ENCODE data around the gene DDX10. TPM values are rescaled to one million over a fixed set of nuclear protein-coding genes. Genes with fewer than 3 reads are reported as not detected.

Gene DDX10
- total RNA-seq, 2 donors from 2014 or later: 12.6 to 17.6 TPM

- Histone ChIP-seq H3K36me3 (no peaks in the 10 kb centered on the region), H3K4me3 (no peak overlapping the region), H3K27ac (no peak overlapping the region), H3K4me1 (no peaks in the 10 kb centered on the region), H3K9me3 (no peaks in the 10 kb centered on the region), H3K9ac (ENCODE audit: low read depth in 2 of 2, low read length in 2 of 2) (no peak overlapping the region), H3K27me3 (no peaks in the 10 kb centered on the region)
- DNase-seq: no peak
- intact Hi-C loops (cut with DNase I): no loop called here
- TF ChIP-seq, protein P1, sequence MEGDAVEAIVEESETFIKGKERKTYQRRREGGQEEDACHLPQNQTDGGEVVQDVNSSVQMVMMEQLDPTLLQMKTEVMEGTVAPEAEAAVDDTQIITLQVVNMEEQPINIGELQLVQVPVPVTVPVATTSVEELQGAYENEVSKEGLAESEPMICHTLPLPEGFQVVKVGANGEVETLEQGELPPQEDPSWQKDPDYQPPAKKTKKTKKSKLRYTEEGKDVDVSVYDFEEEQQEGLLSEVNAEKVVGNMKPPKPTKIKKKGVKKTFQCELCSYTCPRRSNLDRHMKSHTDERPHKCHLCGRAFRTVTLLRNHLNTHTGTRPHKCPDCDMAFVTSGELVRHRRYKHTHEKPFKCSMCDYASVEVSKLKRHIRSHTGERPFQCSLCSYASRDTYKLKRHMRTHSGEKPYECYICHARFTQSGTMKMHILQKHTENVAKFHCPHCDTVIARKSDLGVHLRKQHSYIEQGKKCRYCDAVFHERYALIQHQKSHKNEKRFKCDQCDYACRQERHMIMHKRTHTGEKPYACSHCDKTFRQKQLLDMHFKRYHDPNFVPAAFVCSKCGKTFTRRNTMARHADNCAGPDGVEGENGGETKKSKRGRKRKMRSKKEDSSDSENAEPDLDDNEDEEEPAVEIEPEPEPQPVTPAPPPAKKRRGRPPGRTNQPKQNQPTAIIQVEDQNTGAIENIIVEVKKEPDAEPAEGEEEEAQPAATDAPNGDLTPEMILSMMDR (IDR thresholded peaks at IDR 0.05): no peak
Measured at GRCh38 chr11:108933630-108934029, 268.8 kb downstream of the DDX10 start.

DNA sequence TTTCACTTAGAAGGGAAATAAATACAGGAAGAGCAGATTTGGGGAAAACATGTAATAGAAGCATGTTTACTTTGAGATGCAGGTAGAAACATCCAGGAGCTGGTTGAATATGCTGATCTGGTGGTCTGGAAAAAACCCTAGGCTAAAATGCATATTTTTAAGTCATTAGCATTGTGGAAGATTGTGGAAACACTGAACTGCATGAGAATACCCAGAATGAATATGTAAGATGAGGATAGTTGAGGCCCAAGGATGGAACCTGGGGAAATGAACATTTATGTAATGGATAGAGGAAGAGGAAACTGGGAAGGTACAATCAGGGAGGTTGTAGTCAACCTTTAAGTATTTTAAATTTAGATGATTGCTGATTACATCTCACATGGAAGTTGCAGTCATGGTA lies 269.4 kb downstream of the DDX10 start:
- H3K36me3 ChIP-seq: no peaks in the 10 kb centered on the region
- H3K27ac ChIP-seq: no peak overlapping the region
- H3K9me3 ChIP-seq: no peaks in the 10 kb centered on the region
- no peak overlapping the region for H3K4me3 ChIP-seq
- DNase-seq: no peak
- H3K4me1 ChIP-seq: no peaks in the 10 kb centered on the region
- no peaks in the 10 kb centered on the region for H3K27me3 ChIP-seq
- TF ChIP-seq, protein P1 (IDR thresholded peaks at IDR 0.05): no peak
- H3K9ac ChIP-seq (ENCODE audit: low read depth in 2 of 2, low read length in 2 of 2): no peak overlapping the region
- intact Hi-C loops (cut with DNase I): no loop called here

DNA sequence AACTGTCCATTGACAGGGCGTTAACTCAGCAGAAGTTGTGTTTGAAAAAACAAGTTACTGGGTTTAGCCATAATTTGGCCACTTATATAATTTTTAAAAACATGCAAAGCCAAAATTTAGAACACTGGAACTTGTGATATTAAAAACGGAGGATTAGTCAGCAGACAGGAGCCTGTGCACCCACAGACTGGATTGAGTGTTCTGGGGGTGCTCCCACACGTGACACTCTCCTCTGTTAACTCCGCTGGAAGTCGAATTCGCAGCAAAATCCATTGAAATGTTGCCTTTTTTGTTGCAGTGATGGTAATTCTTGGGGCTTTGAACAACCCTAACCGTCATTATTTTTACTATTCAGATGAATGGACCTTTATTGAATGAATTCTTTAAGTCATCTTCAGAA lies 269.8 kb downstream of the DDX10 start:
- Histone ChIP-seq H3K9ac (ENCODE audit: low read depth in 2 of 2, low read length in 2 of 2) (no peak overlapping the region), H3K4me3 (no peak overlapping the region), H3K27ac (no peak overlapping the region), H3K4me1 (no peaks in the 10 kb centered on the region), H3K36me3 (no peaks in the 10 kb centered on the region), H3K27me3 (no peaks in the 10 kb centered on the region), H3K9me3 (no peaks in the 10 kb centered on the region)
- DNase-seq: no peak
- TF ChIP-seq, protein P1 (IDR thresholded peaks at IDR 0.05): no peak
- intact Hi-C loops (cut with DNase I): no loop called here

DNA sequence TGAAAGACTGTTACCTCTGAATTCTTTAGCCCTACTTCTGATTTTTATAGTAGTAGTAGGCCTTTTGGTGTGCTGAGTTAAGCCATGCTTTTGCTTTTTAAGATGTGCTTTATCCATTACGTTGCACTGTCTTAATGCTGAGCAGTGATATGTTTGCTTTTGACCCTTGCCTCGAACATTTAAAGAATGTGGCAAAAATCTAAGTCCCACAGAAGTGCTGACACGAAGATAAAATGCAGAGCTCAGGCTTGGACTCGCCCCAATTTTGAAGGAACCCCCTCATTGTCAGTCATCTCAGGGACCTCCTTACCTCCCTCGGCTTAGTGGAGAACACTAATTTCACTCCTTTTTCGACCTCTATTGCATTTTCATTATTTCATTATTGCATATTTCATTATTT lies 272.9 kb downstream of the DDX10 start:
- DNase-seq: no peak
- no peak overlapping the region for H3K4me3 ChIP-seq
- intact Hi-C loops (cut with DNase I): no loop called here
- H3K27ac ChIP-seq: no peak overlapping the region
- TF ChIP-seq, protein P1 (IDR thresholded peaks at IDR 0.05): no peak
- H3K9me3 ChIP-seq: no peaks in the 10 kb centered on the region
- no peaks in the 10 kb centered on the region for H3K4me1 ChIP-seq
- no peak overlapping the region for H3K9ac ChIP-seq (ENCODE audit: low read depth in 2 of 2, low read length in 2 of 2)
- no peaks in the 10 kb centered on the region for H3K27me3 ChIP-seq
- H3K36me3 ChIP-seq: no peaks in the 10 kb centered on the region

DNA sequence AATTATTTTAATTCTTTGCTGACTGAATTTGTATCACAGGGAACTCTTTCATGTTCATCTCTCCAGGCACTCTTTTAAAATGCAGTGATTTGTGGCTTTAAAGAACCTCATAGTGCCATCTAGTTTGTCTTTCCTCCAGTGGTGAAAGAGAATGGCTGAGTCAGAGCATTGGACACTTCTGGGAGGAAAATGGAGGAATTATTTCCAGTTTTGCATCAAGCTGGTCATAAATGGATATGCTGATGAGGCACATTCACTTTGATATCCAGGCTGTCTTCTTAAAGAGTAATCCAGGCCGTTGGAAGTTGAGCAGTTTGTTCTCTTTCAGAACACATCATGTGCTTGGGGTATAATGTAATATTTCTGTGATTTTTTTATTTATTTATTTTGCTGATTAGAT lies 273.7 kb downstream of the DDX10 start:
- H3K4me3 ChIP-seq: no peak overlapping the region
- no peak overlapping the region for H3K9ac ChIP-seq (ENCODE audit: low read depth in 2 of 2, low read length in 2 of 2)
- H3K27ac ChIP-seq: no peak overlapping the region
- H3K27me3 ChIP-seq: no peaks in the 10 kb centered on the region
- TF ChIP-seq, protein P1 (IDR thresholded peaks at IDR 0.05): no peak
- H3K36me3 ChIP-seq: no peaks in the 10 kb centered on the region
- DNase-seq: no peak
- no peaks in the 10 kb centered on the region for H3K4me1 ChIP-seq
- H3K9me3 ChIP-seq: no peaks in the 10 kb centered on the region
- intact Hi-C loops (cut with DNase I): no loop called here

- TF ChIP-seq, protein P1 (IDR thresholded peaks at IDR 0.05): no peak
- H3K9ac ChIP-seq (ENCODE audit: low read depth in 2 of 2, low read length in 2 of 2): no peak overlapping the region
- no peaks in the 10 kb centered on the region for H3K36me3 ChIP-seq
- H3K4me3 ChIP-seq: no peak overlapping the region
- intact Hi-C loops (cut with DNase I): no loop called here
- no peak for DNase-seq
- H3K27me3 ChIP-seq: no peaks in the 10 kb centered on the region
- H3K27ac ChIP-seq: no peak overlapping the region
- H3K4me1 ChIP-seq: no peaks in the 10 kb centered on the region
- no peaks in the 10 kb centered on the region for H3K9me3 ChIP-seq
Measured at GRCh38 chr11:108939135-108939534, 274.3 kb downstream of the DDX10 start.

All from colonic mucosa (tissue), 4 donors.